Left lung (tissue), 10 donors: ENCODE data around the gene MED27. TPM values are rescaled to one million over a fixed set of nuclear protein-coding genes. Genes with fewer than 3 reads are reported as not detected.

ENCODE experiments used
- ATAC-seq: fragments of 200-7000 bp; cut with Tn5 transposase; one replicate; pipeline ENCODE4 v1.9.1; 2020; ENCODE audit warnings: moderate library complexity
- DNase-seq, 4 donors: peaks; one replicate each; pipeline ENCODE4 v3.0.0-alpha.2; 2013 to 2020
- H3K27ac ChIP-seq, 2 donors: fragments of 200-600 bp; sonication (generic) in 1 of 2; one replicate each; pipeline versions ENCODE4 v1.5.0 to v1.8.0; 2020 to 2021
- H3K27me3 ChIP-seq, 2 donors: fragments of 200-600 bp; sonication (generic) in 1 of 2; one replicate each; pipeline versions ENCODE4 v1.5.0 to v1.8.0; 2020 to 2021
- H3K36me3 ChIP-seq, 2 donors: fragments of 200-600 bp; sonication (generic) in 1 of 2; one replicate each; pipeline versions ENCODE4 v1.5.0 to v1.8.0; 2020 to 2021
- H3K4me1 ChIP-seq, 2 donors: fragments of 200-600 bp; one replicate each; pipeline ENCODE4 v1.8.0; 2021
- H3K4me3 ChIP-seq, 2 donors: fragments of 200-600 bp; sonication (generic) in 1 of 2; one replicate each; pipeline versions ENCODE4 v1.5.0 to v1.8.0; 2020 to 2021; ENCODE audit warnings: mild to moderate bottlenecking in 1 of 2
- H3K9me3 ChIP-seq, 2 donors: fragments of 200-600 bp; sonication (generic) in 1 of 2; one replicate each; pipeline versions ENCODE4 v1.5.0 to v1.8.0; 2020 to 2021
- CTCF ChIP-seq, 2 donors: fragments of 200-600 bp; sonication (generic) in 1 of 2; IDR thresholded peaks; one replicate each; pipeline versions ENCODE4 v1.5.0 to v1.8.0; 2021; ENCODE audit warnings: antibody characterized with exemption in 2 of 2
- intact Hi-C, 2 donors: fragments of 100-400 bp; cut with DNase I; formaldehyde crosslinking; loops; one replicate each; pipeline versions ENCODE4 v1.11.2 to v1.14.2; 2022
- polyA plus RNA-seq, 6 donors: library from polyadenylated mRNA; unstranded; fragments of 120-200 nt; gene quantifications; one replicate each; pipeline ENCODE4 v1.2.1, GENCODE V29; 2013; ENCODE audit not compliant: insufficient read length in 6 of 6
- total RNA-seq, 2 donors: library from RNA; stranded (reverse); fragmentation: NEBNext Ultra II Directional; extraction: Animal tissue kit (Norgen Biotek cat#: 25700); gene quantifications; one replicate each; pipeline ENCODE4 v1.2.1, GENCODE V29; 2021
- donor health status: DM: no; HTN: yes; CAD: no.
- donor health status: DM: no; HTN: no; CAD: no.

The MED27 gene
- total and polyA plus RNA-seq, 8 donors, result 12.5 to 18.6 (median 16.7) TPM

- TF ChIP-seq CTCF (IDR thresholded peaks at IDR 0.05), result no peak
- H3K27ac ChIP-seq, result no peak overlapping the region
- ATAC-seq (peak; percentile 87), DNase-seq (peak in 1 of 4 donors; percentile 34)
- peaks cover 4 to 5% of the 10 kb centered on the region in 2 donors for H3K4me1 ChIP-seq
- no peaks in the 10 kb centered on the region for H3K9me3 ChIP-seq
- intact Hi-C loops, result no loop called here
- H3K4me3 ChIP-seq, result no peak overlapping the region
- H3K36me3 ChIP-seq, result no peaks in the 10 kb centered on the region
- no peaks in the 10 kb centered on the region for H3K27me3 ChIP-seq
Measured at GRCh38 chr9:132027752-132028663, 51.7 kb downstream of the MED27 start.

- ATAC-seq (no peak), DNase-seq (no peak)
- Histone ChIP-seq H3K4me3 (no peak overlapping the region), H3K9me3 (no peaks in the 10 kb centered on the region), H3K27ac (no peak overlapping the region), H3K27me3 (no peaks in the 10 kb centered on the region), H3K36me3 (no peaks in the 10 kb centered on the region), H3K4me1 (peaks cover 0 to 5% of the 10 kb centered on the region in 2 donors)
- intact Hi-C loops, result no loop called here
- TF ChIP-seq CTCF (IDR thresholded peaks at IDR 0.05), result no peak
Measured at GRCh38 chr9:132026932-132027585, 52.6 kb downstream of the MED27 start.

GRCh38 chr9:132025766-132026165 lies 53.9 kb downstream of the MED27 start:
- no peak overlapping the region for H3K27ac ChIP-seq
- TF ChIP-seq CTCF (IDR thresholded peaks at IDR 0.05), result no peak
- peaks cover 0 to 5% of the 10 kb centered on the region in 2 donors for H3K4me1 ChIP-seq
- intact Hi-C loops, result no loop called here
- no peak overlapping the region for H3K4me3 ChIP-seq
- no peaks in the 10 kb centered on the region for H3K9me3 ChIP-seq
- DNase-seq, result no peak
- no peaks in the 10 kb centered on the region for H3K36me3 ChIP-seq
- H3K27me3 ChIP-seq, result no peaks in the 10 kb centered on the region
- ATAC-seq, result no peak

GRCh38 chr9:132024589-132024988 lies 55.1 kb downstream of the MED27 start:
- ATAC-seq (no peak), DNase-seq (no peak)
- no peak for TF ChIP-seq CTCF (IDR thresholded peaks at IDR 0.05)
- Histone ChIP-seq H3K4me3 (no peak overlapping the region), H3K36me3 (no peaks in the 10 kb centered on the region), H3K27ac (no peak overlapping the region), H3K27me3 (no peaks in the 10 kb centered on the region), H3K4me1 (peaks cover 0 to 5% of the 10 kb centered on the region in 2 donors), H3K9me3 (no peaks in the 10 kb centered on the region)
- intact Hi-C loops, result no loop called here
